ENCODE results near the gene CDC25B.
"Not testable (repeated sequence)": the region's sequence is repeated elsewhere in the genome, so short reads cannot be mapped to it uniquely, and the experiment has no call there.

Gene CDC25B

GRCh38 chr20:3811467-3812258, 15.6 kb downstream of the CDC25B start:
- DNase-seq: peak; percentile 95

- DNase-seq: no peak
These were observed 16.2 kb downstream of the CDC25B start for GRCh38 chr20:3812259-3812681.

- DNase-seq: no peak
These were observed 17.1 kb downstream of the CDC25B start for GRCh38 chr20:3812975-3813847.

GRCh38 chr20:3813848-3814581, 17.9 kb downstream of the CDC25B start:
- no peak for DNase-seq

GRCh38 chr20:3814928-3815495, 18.9 kb downstream of the CDC25B start:
- no peak for DNase-seq

GRCh38 chr20:3815703-3816315, 19.7 kb downstream of the CDC25B start:
- DNase-seq: no peak

GRCh38 chr20:3818155-3819151, 22.3 kb downstream of the CDC25B start:
- DNase-seq: no peak

- no peak for DNase-seq
These were observed 23.4 kb downstream of the CDC25B start for GRCh38 chr20:3819411-3820047.

- peak; percentile 90 for DNase-seq
These were observed 24.2 kb downstream of the CDC25B start, which contains the start of gene AP5S1 for GRCh38 chr20:3820048-3820900. TSS of gene AP5S1 (plus strand) at chr20:3820547. CDS start at chr20:3822118, 1,571 bp downstream.

GRCh38 chr20:3820901-3821727, 25.0 kb downstream of the CDC25B start:
- DNase-seq: no peak

GRCh38 chr20:3821996-3822395, 25.9 kb downstream of the CDC25B start:
- DNase-seq: no peak

- DNase-seq: no peak
These were observed 27.8 kb downstream of the CDC25B start for GRCh38 chr20:3823881-3824280.

- DNase-seq: no peak
These were observed 29.4 kb downstream of the CDC25B start for GRCh38 chr20:3825526-3825925.

GRCh38 chr20:3826420-3826819, 30.3 kb downstream of the CDC25B start:
- DNase-seq: no peak

GRCh38 chr20:3828798-3829197, 32.7 kb downstream of the CDC25B start:
- DNase-seq: no peak

- not testable (repeated sequence) for DNase-seq
These were observed 33.8 kb downstream of the CDC25B start for GRCh38 chr20:3829891-3830290.

- no peak for DNase-seq
These were observed 40.0 kb downstream of the CDC25B start for GRCh38 chr20:3836132-3836531.

- DNase-seq: no peak
These were observed 43.2 kb downstream of the CDC25B start for GRCh38 chr20:3839328-3839727.

- not testable (repeated sequence) for DNase-seq
These were observed 44.1 kb downstream of the CDC25B start for GRCh38 chr20:3840201-3840600.
